GM12875 (cell line): ENCODE measurements around the gene ARHGAP25.

Experiments
- H3K4me3 ChIP-seq: one replicate; pipeline ENCODE4 v1.5.1; 2011; ENCODE audit warnings: low read depth, low read length, control low read depth
- TF ChIP-seq, protein P1 (sequence below): IDR thresholded peaks from 2 replicates; pipeline ENCODE4 v1.5.1; 2011; ENCODE audit warnings: low read depth, mild to moderate bottlenecking, control low read depth, inconsistent platforms, low read length, moderate library complexity, borderline replicate concordance; ENCODE audit not compliant: insufficient read depth

Gene ARHGAP25

DNA sequence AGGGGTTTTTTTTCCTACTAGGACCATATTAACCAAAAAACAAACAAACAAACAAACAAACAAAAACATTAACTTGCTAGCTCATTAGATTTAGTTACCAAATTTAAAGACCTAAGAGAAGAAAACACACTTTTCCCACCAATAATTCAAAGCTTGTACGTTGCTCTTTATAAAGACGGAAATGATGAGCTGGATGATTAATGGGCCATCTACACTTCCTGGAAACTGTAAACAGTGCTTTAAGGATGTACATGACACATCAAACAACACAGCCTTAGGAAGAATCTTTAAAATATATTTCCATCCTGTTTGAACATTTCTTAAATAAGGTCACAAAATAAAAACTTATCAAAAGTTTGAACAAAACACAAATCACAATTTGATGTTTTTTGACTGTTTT lies 135.6 kb downstream of the ARHGAP25 start:
- TF ChIP-seq, protein P1, sequence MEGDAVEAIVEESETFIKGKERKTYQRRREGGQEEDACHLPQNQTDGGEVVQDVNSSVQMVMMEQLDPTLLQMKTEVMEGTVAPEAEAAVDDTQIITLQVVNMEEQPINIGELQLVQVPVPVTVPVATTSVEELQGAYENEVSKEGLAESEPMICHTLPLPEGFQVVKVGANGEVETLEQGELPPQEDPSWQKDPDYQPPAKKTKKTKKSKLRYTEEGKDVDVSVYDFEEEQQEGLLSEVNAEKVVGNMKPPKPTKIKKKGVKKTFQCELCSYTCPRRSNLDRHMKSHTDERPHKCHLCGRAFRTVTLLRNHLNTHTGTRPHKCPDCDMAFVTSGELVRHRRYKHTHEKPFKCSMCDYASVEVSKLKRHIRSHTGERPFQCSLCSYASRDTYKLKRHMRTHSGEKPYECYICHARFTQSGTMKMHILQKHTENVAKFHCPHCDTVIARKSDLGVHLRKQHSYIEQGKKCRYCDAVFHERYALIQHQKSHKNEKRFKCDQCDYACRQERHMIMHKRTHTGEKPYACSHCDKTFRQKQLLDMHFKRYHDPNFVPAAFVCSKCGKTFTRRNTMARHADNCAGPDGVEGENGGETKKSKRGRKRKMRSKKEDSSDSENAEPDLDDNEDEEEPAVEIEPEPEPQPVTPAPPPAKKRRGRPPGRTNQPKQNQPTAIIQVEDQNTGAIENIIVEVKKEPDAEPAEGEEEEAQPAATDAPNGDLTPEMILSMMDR: no peak
- H3K4me3 ChIP-seq: no peak overlapping the region

DNA sequence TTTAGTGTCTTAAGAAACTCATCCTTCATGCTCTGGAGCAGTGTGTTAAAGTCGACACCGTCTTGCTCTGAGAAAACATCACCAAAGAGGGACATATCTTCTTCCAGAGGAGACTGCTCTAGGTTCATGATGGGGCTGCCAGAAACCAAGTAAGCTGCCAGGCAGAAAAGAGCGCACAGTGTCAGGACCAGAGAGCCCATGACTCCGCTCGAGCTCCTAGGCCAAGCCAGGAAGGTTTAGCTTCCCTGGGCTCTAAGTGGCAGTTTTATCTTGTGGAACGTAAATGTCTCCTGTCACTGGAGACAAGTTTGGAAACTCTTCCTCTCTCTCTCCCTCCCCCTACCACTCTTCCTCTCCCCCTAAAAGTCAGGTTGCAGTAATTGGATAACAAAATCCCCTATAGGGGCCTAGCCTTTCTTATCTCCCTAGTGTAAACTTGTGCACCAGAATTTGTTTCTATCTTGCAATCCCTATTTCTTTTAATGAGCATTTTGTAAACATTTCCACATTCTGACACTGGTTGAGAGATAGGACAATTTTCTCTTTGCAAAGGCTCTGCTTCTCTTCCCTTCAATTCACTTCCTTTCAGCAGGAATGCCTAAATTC lies 136.7 kb downstream of the ARHGAP25 start, which contains the start of gene BMP10:
Gene BMP10 (minus strand): TSS at position 239 of the 606 bp plus-strand sequence. CDS start 39 bp downstream, at position 200.
- H3K4me3 ChIP-seq: no peak within 1 kb of the TSS
- TF ChIP-seq, protein P1: no peak
